ENCODE data around the gene RAD51B.

- TF ChIP-seq CTCF (IDR thresholded peaks at IDR 0.05) (no peak), POLR2A (IDR thresholded peaks at IDR 0.05) (no peak)
Observed at GRCh38 chr14:68514608-68515194, 695.1 kb downstream of the RAD51B start.

Data from vagina (tissue), 2 donors.